WTC11 (cell line): ENCODE results near the gene MEPCE.

Experiments
- ESRRA ChIP-seq: sonication (generic); formaldehyde crosslinking; IDR thresholded peaks from 2 replicates; pipeline ENCODE4 v1.8.1; 2022; ENCODE audit warnings: mild to moderate bottlenecking, missing genetic modification reagents, borderline replicate concordance
- NFYB ChIP-seq: sonication (generic); formaldehyde crosslinking; conservative IDR thresholded peaks from 2 replicates; pipeline ENCODE4 v1.8.0; 2022; ENCODE audit warnings: low read depth, missing genetic modification reagents
- TCF7 ChIP-seq: sonication (generic); formaldehyde crosslinking; IDR thresholded peaks from 2 replicates; pipeline ENCODE4 v1.8.0; 2022; ENCODE audit warnings: mild to moderate bottlenecking, low read depth, missing genetic modification reagents, moderate library complexity
- ZNF121 ChIP-seq: sonication (generic); formaldehyde crosslinking; IDR thresholded peaks from 2 replicates; pipeline ENCODE4 v1.8.0; 2023; ENCODE audit warnings: missing genetic modification reagents
- TF ChIP-seq, protein P1 (sequence below): fragments of 200-600 bp; IDR thresholded peaks from 2 replicates; pipeline ENCODE4 v1.8.0; 2022; ENCODE audit warnings: antibody characterized with exemption

DNA sequence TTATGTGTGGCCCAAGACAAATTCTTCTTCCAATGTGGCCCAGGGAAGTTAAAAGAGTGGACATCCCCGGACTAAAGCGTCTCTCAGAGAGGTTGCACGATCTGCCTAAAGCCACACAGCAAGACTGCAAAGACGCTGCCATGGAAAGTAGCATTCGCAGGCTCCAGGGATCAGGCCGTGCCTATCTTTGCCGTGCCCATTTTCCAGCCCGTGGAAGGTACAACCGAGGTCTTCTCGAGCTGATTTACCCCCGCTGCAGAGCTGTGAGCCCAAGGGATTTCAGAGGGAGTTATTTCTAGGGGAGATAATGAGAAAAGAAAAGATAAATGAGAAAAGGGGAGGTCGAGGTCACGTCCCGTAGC, 53.1 kb downstream of the MEPCE start:
- TF ChIP-seq TCF7 (CRISPR knock-in tag) (no peak), NFYB (CRISPR knock-in tag) (no peak), ZNF121 (CRISPR knock-in tag) (no peak), ESRRA (CRISPR knock-in tag) (no peak)
- TF ChIP-seq, protein P1, sequence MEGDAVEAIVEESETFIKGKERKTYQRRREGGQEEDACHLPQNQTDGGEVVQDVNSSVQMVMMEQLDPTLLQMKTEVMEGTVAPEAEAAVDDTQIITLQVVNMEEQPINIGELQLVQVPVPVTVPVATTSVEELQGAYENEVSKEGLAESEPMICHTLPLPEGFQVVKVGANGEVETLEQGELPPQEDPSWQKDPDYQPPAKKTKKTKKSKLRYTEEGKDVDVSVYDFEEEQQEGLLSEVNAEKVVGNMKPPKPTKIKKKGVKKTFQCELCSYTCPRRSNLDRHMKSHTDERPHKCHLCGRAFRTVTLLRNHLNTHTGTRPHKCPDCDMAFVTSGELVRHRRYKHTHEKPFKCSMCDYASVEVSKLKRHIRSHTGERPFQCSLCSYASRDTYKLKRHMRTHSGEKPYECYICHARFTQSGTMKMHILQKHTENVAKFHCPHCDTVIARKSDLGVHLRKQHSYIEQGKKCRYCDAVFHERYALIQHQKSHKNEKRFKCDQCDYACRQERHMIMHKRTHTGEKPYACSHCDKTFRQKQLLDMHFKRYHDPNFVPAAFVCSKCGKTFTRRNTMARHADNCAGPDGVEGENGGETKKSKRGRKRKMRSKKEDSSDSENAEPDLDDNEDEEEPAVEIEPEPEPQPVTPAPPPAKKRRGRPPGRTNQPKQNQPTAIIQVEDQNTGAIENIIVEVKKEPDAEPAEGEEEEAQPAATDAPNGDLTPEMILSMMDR, result no peak
